Activated CD8-positive, alpha-beta memory T cell treated with anti-CD3 and anti-CD28 coated beads for 24 hours (primary cell): ENCODE measurements around the gene ADCY4.

ENCODE experiments used
- DNase-seq: peaks from one replicate; pipeline ENCODE4 v3.0.0-alpha.2; 2020

ADCY4 gene

DNA sequence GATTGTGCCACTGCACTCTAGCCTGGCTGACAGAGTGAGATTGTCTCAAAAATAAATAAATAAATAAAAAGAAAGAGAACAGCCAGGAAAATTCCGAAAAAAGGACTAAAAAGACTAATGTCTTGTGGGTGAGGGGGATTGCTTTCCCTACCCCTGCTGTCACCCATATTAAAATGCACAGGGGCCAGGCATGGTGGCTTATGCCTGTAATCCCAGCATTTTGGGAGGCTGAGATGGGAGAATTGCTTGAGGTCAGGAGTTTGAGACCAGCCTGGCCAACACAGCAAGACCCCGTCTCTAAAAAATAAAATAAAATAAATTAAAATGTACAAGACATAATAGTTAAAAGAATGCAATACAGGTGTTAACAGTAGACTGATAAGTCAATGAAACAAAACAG lies 41.3 kb downstream of the ADCY4 start:
- no peak for DNase-seq

GRCh38 chr14:24292118-24292807 lies 42.6 kb downstream of the ADCY4 start:
- DNase-seq: no peak

DNA sequence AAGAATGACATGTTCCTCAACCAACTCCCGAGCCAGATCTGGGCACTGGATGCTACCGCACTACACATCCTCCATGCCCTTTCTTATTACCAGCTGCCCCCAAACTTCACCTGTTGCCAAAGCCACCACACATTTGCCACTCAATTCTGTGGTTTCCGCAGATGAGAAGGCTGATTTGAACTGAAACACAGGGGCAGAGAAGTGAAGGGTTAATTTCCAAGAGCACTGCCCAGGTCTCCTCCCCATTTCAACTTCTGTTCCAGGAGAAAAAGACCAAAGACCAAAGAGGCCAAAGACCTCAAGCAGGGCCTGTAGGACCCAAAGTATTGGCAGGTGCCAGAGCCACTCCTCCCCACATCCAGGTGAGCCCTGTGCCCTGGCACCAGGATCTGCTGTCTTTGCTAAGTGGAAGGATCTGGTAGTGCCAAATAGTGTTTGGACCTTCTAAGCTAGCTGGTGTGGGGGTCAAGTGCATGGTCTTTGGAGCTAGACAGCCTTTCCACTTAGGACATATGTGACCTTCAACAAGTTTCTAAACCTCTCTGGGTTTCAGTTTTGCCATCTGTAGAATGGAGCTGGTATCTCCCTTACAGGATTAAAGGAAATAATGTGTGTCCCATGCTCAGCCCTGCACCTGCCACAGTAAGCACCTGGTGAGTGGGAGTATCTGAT lies 43.3 kb downstream of the ADCY4 start:
- DNase-seq: no peak

GRCh38 chr14:24290746-24291145 lies 44.1 kb downstream of the ADCY4 start:
- DNase-seq: no peak

DNA sequence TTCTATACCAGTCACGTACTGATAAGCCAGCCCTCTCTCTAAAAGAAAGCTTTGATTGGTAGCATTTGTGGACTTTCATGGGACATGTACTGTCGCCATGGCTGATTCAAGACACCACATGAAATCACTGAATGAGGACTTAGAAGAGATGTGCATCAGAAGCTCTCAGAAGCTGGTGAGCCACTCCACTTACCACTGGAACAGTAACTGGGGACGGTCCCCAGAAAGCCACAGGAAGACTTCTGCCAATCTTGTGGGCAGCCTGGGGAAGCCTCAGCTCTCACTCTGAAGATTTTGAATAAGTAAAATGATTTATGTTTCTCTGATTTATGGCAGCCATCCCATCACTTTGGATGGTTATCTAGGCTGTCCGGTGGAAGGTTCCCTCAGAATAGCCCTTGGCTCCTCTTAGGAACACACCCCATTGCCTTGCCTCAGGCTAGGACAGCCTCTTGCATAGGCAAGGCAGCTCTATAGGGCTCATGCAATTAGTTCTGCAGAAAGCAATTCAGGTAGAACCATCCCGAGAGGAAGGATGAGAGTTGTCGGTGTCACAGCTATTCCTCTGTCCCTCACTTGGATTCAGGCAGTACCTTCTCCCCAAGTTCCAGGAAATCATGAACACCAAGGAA lies 45.1 kb downstream of the ADCY4 start:
- DNase-seq: peak; percentile 67

DNA sequence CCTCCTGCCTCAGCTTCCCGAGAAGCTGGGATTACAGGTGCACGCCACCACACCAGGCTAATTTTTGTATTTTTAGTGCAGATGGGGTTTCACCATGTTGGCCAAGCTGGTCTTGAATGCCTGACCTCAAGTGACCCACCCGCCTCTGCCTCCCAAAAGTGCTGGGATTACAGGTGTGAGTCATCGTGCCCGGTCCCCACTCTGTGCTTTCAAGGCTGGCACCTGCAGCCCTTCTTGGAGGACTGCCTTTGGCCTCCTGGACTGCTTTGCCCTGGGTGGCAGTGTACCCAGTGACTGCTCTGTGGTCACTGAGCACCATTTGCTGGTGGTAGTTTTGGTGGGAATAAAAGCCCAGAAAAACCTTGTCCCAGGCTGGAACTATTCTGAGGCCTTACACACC lies 47.9 kb downstream of the ADCY4 start:
- no peak for DNase-seq

DNA sequence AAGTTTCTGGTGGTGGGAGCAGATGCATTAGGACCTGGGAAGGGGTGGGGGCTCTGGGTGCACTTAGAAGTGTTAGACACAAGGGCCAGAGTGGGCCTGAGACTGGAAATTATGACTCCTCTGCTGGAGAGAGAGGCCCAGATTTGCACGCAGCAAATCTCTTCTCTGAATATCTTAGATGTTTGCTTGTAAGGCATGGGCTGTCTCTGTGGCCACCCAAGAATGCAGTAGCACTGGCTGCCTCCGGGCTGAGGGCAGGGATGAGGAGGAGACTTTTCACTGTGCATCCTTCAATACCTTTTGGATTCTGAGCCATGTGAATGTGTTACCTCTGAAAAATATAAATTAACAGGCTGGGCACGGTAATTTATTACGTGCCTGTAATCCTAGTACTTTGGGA lies 49.5 kb downstream of the ADCY4 start:
- DNase-seq: no peak

DNA sequence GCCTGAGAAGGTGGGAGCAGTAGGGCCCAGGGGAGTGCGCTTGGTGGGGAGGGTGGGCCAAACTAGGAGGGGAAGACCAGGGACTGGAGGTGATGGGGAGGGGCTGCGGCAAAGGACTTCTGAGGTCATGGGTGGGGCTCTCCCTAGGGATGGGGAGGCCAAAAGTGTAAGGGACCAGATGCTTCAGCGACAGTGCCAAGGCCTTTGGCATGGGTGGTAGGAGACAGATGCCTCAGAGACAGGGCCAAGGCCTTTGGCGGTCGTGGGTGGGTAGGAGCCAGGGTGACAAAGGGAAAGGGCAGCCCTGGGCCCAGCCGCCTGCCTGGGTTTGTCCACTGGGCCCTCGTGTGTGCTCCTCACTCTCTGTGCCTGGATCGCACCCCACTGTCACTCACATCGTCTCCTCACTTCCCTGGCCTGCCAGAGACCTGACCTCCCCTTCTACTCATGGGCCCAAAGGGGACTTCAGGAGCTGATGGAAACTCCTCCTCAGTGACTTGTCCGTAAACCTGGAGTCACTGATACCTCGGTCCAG lies 50.3 kb downstream of the ADCY4 start:
- DNase-seq: no peak

- DNase-seq: no peak
These were observed 50.9 kb downstream of the ADCY4 start for GRCh38 chr14:24283796-24284460.

- no peak for DNase-seq
These were observed 52.1 kb downstream of the ADCY4 start for GRCh38 chr14:24282736-24283135.

- DNase-seq: no peak
These were observed 53.2 kb downstream of the ADCY4 start for GRCh38 chr14:24281636-24282035.

GRCh38 chr14:24280797-24281460 lies 53.9 kb downstream of the ADCY4 start:
- no peak for DNase-seq

DNA sequence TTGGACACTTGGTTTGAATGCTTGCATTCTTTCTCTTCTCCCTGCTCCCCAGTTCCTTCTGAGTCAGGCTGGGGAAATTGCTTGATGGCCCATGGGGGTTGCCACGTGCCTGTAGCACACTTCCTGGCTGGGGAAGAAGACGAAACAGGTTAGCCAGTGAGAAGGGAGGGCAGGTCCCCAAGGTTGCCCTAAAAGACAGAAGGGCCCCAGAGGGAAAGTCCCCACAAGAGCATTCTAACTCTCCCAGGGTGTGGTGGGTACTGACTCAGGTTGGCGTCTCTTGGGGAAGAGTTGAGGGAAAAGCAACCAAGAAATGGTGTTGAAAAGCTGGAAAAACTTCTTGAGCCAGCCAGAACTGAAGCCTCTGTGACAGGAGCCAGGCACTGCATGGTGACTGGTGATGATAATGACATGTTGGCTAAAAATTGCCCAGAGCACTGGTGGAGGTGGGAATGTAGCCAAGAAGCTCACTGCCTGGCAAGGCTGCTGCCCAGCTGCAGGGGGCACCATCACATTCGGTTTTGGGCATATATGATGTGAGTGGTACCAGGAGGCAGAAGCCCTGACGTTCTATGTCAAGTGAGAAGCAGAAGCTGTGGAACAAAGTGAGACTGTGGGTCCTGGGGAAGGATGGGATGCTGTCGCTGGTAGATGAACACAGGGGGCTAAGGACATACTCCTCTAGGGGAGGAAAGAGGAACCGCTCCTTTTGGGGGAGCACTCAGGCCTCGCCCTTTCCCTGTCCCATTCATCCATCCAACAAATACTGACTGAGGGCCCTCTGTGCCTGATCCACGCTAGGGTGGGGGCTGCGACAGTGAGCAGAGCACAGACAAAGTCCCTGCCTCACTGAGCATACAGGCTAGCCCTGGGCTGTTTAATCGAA lies 55.3 kb downstream of the ADCY4 start:
- peak; percentile 76 for DNase-seq

GRCh38 chr14:24278424-24278823 lies 56.4 kb downstream of the ADCY4 start:
- no peak for DNase-seq

DNA sequence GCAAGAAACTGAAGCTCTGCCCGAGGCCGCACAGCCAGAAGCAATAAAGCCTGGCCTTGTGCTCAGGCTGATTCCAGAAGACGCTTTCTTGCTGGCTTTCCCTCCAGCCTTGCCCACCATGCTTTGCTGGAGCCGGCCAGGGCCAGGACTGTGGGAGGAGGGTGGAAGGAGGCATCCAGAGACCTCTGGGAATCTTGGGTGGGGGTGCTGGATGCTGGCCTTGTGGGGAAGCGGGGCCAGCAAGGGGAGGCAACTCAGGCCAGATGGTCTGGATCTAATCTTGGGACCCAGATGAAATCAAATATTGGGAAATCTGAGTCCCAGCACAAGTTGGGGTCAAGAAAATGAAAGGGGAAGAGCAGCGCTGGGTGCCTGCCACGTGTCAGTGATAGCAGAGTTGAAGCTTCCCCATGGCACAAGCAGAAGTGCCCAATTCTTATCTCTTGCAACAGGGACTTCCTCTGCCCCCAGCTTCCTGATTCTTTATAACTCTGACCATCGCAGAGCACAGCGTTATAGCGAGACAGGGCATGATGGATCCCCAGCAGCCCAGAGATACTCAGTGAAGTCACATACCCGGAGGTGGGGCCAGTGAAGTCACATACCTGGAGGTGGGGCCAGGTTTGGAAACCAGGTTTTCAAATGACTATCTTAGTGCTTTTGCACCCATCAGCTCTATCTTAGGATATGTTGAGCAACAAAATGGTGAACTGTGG lies 57.1 kb downstream of the ADCY4 start:
- DNase-seq: no peak

GRCh38 chr14:24277071-24277470 lies 57.8 kb downstream of the ADCY4 start:
- no peak for DNase-seq

DNA sequence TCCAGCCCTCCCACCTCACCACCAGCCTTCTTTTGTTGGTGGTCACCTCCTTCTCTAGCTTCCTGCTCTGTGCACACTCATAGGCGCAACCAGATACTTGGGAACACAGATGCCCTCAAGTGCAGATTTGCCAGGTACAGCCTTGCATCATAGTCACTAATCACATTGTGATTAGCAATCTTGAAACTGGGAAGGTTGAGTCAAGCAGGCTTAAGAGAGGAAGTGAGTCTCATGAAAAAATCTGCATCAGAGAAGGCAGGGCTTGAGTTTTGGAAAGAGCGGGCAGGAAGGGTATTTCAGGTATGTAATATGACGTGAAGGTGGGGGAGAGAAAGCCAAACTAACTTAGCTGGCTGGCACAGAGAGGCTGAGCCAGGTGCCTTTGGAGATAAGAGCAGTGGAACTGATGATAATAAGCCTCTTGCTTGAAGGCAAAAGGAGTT lies 60.7 kb downstream of the ADCY4 start:
- peak; percentile 77 for DNase-seq

DNA sequence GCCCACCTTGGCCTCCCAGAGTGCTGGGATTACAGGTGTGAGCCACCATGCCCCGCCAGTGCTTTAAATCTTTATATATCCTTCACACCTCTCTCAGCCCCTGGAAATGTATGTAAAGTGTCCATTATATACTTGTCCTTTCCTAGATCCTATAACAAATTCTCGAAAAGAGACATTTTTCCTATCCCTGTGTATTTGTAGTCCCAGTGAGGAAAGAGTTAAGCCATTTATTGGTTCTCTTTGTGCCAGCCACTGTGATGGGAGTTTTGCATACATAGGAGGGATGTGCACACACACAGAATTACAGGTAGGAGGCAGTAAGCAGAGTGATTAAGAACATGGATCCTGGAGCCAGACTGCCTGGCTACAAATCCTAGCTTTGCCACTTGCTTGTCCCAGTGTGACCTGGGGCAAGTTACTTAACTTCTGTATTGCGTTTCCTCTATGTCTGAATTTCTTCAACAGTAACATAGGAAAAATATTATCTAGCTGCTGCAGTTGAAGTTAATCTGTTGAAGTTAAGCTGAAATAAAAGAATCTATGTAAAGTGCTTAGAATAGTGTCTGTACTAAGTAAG lies 61.4 kb downstream of the ADCY4 start:
- no peak for DNase-seq

- DNase-seq: no peak
These were observed 62.4 kb downstream of the ADCY4 start for GRCh38 chr14:24272467-24272866.

GRCh38 chr14:24271834-24272263 lies 63.0 kb downstream of the ADCY4 start:
- no peak for DNase-seq
